ENCODE results near the gene SVOP.

- TF ChIP-seq CTCF (IDR thresholded peaks at IDR 0.05) = no peak
- TF ChIP-seq POLR2A (IDR thresholded peaks at IDR 0.05) = no peak
Measured at GRCh38 chr12:108975024-108975593, 45.8 kb downstream of the SVOP start.
